ENCODE results near the gene HIBCH. TPM values are rescaled to one million over a fixed set of nuclear protein-coding genes. Genes with fewer than 3 reads are reported as not detected.

Gene HIBCH
- total RNA-seq, 1 experiment from 2014 or later = 26.5 TPM

GRCh38 chr2:190188289-190188688, 131.3 kb downstream of the HIBCH start:
- Mint-ChIP-seq H3K4me1 (no peaks in the 10 kb centered on the region), H3K4me3 (no peak overlapping the region), H3K27ac (no peak overlapping the region), H3K9me3 (no peaks in the 10 kb centered on the region), H3K36me3 (no peaks in the 10 kb centered on the region), H3K27me3 (ENCODE audit: low read depth) (no peaks in the 10 kb centered on the region; the same call in 1 of the 2 replicates)
- no peak for ATAC-seq
- POLR2A ChIA-PET = no interaction called here
- CTCF ChIA-PET = interaction anchor here (1.6 kb wide), 1 partner anchor 8 kb away, joined by 11 read pairs; a partner anchor contains a TSS
- no peak for DNase-seq (ENCODE audit: low spot score)
- TF ChIP-seq FOXJ3 (CRISPR knock-in tag; IDR thresholded peaks at IDR 0.05; ENCODE audit: borderline replicate concordance) (no peak), ATF1 (CRISPR knock-in tag; IDR thresholded peaks at IDR 0.05) (no peak), CREB1 (CRISPR knock-in tag; IDR thresholded peaks at IDR 0.05) (no peak), SMAD4 (CRISPR knock-in tag; IDR thresholded peaks at IDR 0.05) (no peak), MXD4 (CRISPR knock-in tag; IDR thresholded peaks at IDR 0.05; ENCODE audit: borderline replicate concordance) (no peak), CREM (CRISPR knock-in tag; IDR thresholded peaks at IDR 0.05) (no peak), KAT7 (CRISPR knock-in tag; IDR thresholded peaks at IDR 0.05; ENCODE audit: borderline replicate concordance) (no peak), ZNF121 (CRISPR knock-in tag; IDR thresholded peaks at IDR 0.05) (no peak), ZNF671 (CRISPR knock-in tag; IDR thresholded peaks at IDR 0.05) (no peak)

GRCh38 chr2:190186238-190186637, 133.4 kb downstream of the HIBCH start:
- CTCF ChIA-PET = no interaction called here
- DNase-seq (ENCODE audit: low spot score) (no peak), ATAC-seq (no peak)
- POLR2A ChIA-PET = no interaction called here
- Mint-ChIP-seq H3K4me1 (no peaks in the 10 kb centered on the region), H3K27ac (no peak overlapping the region), H3K4me3 (no peak overlapping the region), H3K36me3 (no peaks in the 10 kb centered on the region), H3K27me3 (ENCODE audit: low read depth) (peaks cover 8% of the 10 kb centered on the region), H3K9me3 (no peaks in the 10 kb centered on the region)
- TF ChIP-seq FOXP1 (CRISPR knock-in tag; IDR thresholded peaks at IDR 0.05; ENCODE audit: borderline replicate concordance) = no peak

- ChIA-PET CTCF (no interaction called here), POLR2A (no interaction called here)
- Mint-ChIP-seq H3K4me1 (no peaks in the 10 kb centered on the region), H3K4me3 (no peak overlapping the region), H3K27me3 (ENCODE audit: low read depth) (peaks cover 11% of the 10 kb centered on the region), H3K36me3 (no peaks in the 10 kb centered on the region), H3K9me3 (no peaks in the 10 kb centered on the region), H3K27ac (no peak overlapping the region)
- ATAC-seq = no peak
- no peak for DNase-seq (ENCODE audit: low spot score)
- TF ChIP-seq ETV6 (CRISPR knock-in tag; IDR thresholded peaks at IDR 0.05) (no peak), EMX1 (CRISPR knock-in tag; IDR thresholded peaks at IDR 0.05) (no peak), IRF1 (CRISPR knock-in tag; IDR thresholded peaks at IDR 0.05) (no peak), ARID4B (CRISPR knock-in tag; IDR thresholded peaks at IDR 0.05; ENCODE audit: borderline replicate concordance) (no peak), MXD4 (CRISPR knock-in tag; IDR thresholded peaks at IDR 0.05; ENCODE audit: borderline replicate concordance) (no peak), AFF4 (CRISPR knock-in tag; IDR thresholded peaks at IDR 0.05; ENCODE audit: borderline replicate concordance) (no peak), ATF2 (CRISPR knock-in tag; IDR thresholded peaks at IDR 0.05; ENCODE audit: borderline replicate concordance, low read depth) (no peak), RELA (CRISPR knock-in tag; IDR thresholded peaks at IDR 0.05; ENCODE audit: borderline replicate concordance) (no peak), NR1H2 (CRISPR knock-in tag; IDR thresholded peaks at IDR 0.05) (no peak), MYBL2 (CRISPR knock-in tag; IDR thresholded peaks at IDR 0.05) (no peak), FOXK1 (CRISPR knock-in tag; IDR thresholded peaks at IDR 0.05) (no peak)
Observed at GRCh38 chr2:190185380-190185779, 134.2 kb downstream of the HIBCH start.
